SH-SY5Y (cell line): ENCODE results near the gene AOAH.

ENCODE experiments used
- GATA2 ChIP-seq: IDR thresholded peaks from 2 replicates; pipeline ENCODE4 v1.6.1; 2011; ENCODE audit warnings: mild to moderate bottlenecking, low read depth, low read length
- GATA3 ChIP-seq: IDR thresholded peaks from 2 replicates; pipeline ENCODE4 v1.6.1; 2011; ENCODE audit warnings: low read depth, mild to moderate bottlenecking, low read length, moderate library complexity

DNA sequence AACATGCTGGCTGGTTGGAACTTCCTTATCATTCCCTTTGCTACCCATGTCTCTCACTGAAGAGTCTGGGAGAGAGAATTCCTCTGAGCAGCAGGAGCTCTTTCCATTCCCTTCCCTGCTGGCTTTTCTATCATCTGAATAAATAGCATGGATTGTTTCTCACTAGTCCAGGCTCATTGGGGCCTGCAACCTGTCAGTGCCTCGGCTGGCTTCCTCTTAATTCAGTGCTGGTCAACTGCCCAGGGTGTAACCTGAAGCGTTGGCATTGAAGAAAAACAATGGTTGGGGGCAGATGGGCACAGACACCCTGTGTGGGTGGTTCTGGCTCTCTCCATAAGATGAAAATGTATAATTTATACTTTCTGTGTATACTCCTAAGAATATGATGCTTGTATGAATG lies 179.0 kb downstream of the AOAH start:
- TF ChIP-seq GATA3 (no peak), GATA2 (no peak)
